Smooth muscle cell (in vitro differentiated cells): Measurements from ENCODE around the gene RRP12. TPM values are rescaled to one million over a fixed set of nuclear protein-coding genes. Genes with fewer than 3 reads are reported as not detected.

ENCODE experiments used
- DNase-seq: peaks from one replicate; lab custom pipeline; 2025; ENCODE audit not compliant: unreplicated experiment; lab: John Stamatoyannopoulos, UW
- H2AFZ ChIP-seq: fragments of 200-600 bp; sonication (generic); 2 replicates; pipeline ENCODE4 v1.6.0; 2016; ENCODE audit warnings: antibody characterized with exemption, low read depth, mild to moderate bottlenecking
- H3F3A ChIP-seq: fragments of 200-600 bp; sonication (generic); 2 replicates; pipeline ENCODE4 v1.6.0; 2017; ENCODE audit warnings: antibody characterized with exemption, low read depth
- H3K27ac ChIP-seq: fragments of 200-600 bp; sonication (generic); 2 replicates; pipeline ENCODE4 v1.5.1; 2016; ENCODE audit warnings: low read depth, mild to moderate bottlenecking
- H3K27me3 ChIP-seq: fragments of 200-600 bp; sonication (generic); 2 replicates; pipeline ENCODE4 v1.6.1; 2016; ENCODE audit warnings: low read depth, mild to moderate bottlenecking
- H3K36me3 ChIP-seq: fragments of 200-600 bp; sonication (generic); 2 replicates; pipeline ENCODE4 v1.5.1; 2016; ENCODE audit warnings: low read depth
- H3K4me1 ChIP-seq: fragments of 200-600 bp; sonication (generic); 2 replicates; pipeline ENCODE4 v1.5.1; 2016; ENCODE audit warnings: low read depth
- H3K4me2 ChIP-seq: fragments of 200-600 bp; sonication (generic); 2 replicates; pipeline ENCODE4 v1.6.0; 2016; ENCODE audit warnings: mild to moderate bottlenecking
- H3K4me3 ChIP-seq: fragments of 200-600 bp; sonication (generic); 2 replicates; pipeline ENCODE4 v1.5.1; 2016; ENCODE audit warnings: mild to moderate bottlenecking
- H3K79me2 ChIP-seq: fragments of 200-600 bp; sonication (generic); 2 replicates; pipeline ENCODE4 v1.6.0; 2016; ENCODE audit warnings: low read depth, mild to moderate bottlenecking
- H3K9ac ChIP-seq: fragments of 200-600 bp; sonication (generic); 2 replicates; pipeline ENCODE4 v1.6.0; 2016; ENCODE audit warnings: low read depth
- H3K9me3 ChIP-seq: fragments of 200-600 bp; sonication (generic); replicated peaks from 2 replicates; pipeline ENCODE4 v1.5.1; 2016; ENCODE audit warnings: low read depth
- H4K20me1 ChIP-seq: fragments of 200-600 bp; sonication (generic); 2 replicates; pipeline ENCODE4 v1.6.0; 2016; ENCODE audit warnings: low read depth
- CTCF ChIP-seq: fragments of 200-600 bp; sonication (generic); IDR thresholded peaks from 2 replicates; pipeline ENCODE4 v1.5.1; 2017; ENCODE audit warnings: borderline replicate concordance, mild to moderate bottlenecking, antibody characterized with exemption; ENCODE audit not compliant: insufficient read depth, poor library complexity, severe bottlenecking
- WGBS: methylation state at CpG from one replicate; pipeline ENCODE4 v1.1.7; 2016; ENCODE audit warnings: low lambda C conversion rate; 5-methylcytosine and 5-hydroxymethylcytosine counted together
- polyA plus RNA-seq: library from polyadenylated mRNA; unstranded; fragments of >200 nt; fragmentation: Nextera tagmentation; extraction: Ambion mirVana; gene quantifications from 2 replicates; pipeline ENCODE4 v1.2.1, GENCODE V29; 2016
- total RNA-seq: library from RNA; depleted of rRNA; stranded (reverse); fragments of >200 nt; gene quantifications from 2 replicates; pipeline ENCODE4 v1.2.3, GENCODE V29; 2014

RRP12 gene
- total and polyA plus RNA-seq, 2 experiments from 2014 or later, result 14.1 to 18.8 TPM

GRCh38 chr10:97328646-97329453, 72.3 kb downstream of the RRP12 start:
- no peak for TF ChIP-seq CTCF
- no peak overlapping the region for H3K9ac ChIP-seq

GRCh38 chr10:97327348-97328294, 73.5 kb downstream of the RRP12 start:
- H3K4me2 ChIP-seq, result no peak overlapping the region
- H3K4me3 ChIP-seq, result no peak overlapping the region
- H4K20me1 ChIP-seq, result no peaks in the 10 kb centered on the region
- 63% methylated on average over 7 of the region's 7 CpGs for WGBS
- H3K4me1 ChIP-seq, result peaks cover 11% of the 10 kb centered on the region
- no peak for TF ChIP-seq CTCF
- H3K79me2 ChIP-seq, result peaks cover 20% of the 10 kb centered on the region
- no peak overlapping the region for H3K27ac ChIP-seq
- no peak overlapping the region for H2AFZ ChIP-seq
- no peaks in the 10 kb centered on the region for H3K27me3 ChIP-seq
- H3F3A ChIP-seq, result no peaks in the 10 kb centered on the region
- no peak overlapping the region for H3K9ac ChIP-seq
- H3K36me3 ChIP-seq, result no peaks in the 10 kb centered on the region
- no peaks in the 10 kb centered on the region for H3K9me3 ChIP-seq
- no peak for DNase-seq

More at GRCh38 chr10:97328646-97329453, 72.3 kb downstream of the RRP12 start:
- H3K27ac ChIP-seq, result no peak overlapping the region
- H3K9me3 ChIP-seq, result no peaks in the 10 kb centered on the region
- no peak for DNase-seq
- H3K4me3 ChIP-seq, result no peak overlapping the region
- H3K27me3 ChIP-seq, result no peaks in the 10 kb centered on the region
- H3K4me1 ChIP-seq, result peaks cover 13% of the 10 kb centered on the region
- H4K20me1 ChIP-seq, result no peaks in the 10 kb centered on the region
- H2AFZ ChIP-seq, result no peak overlapping the region
- H3K36me3 ChIP-seq, result no peaks in the 10 kb centered on the region
- WGBS, result 76% methylated on average over 3 of the region's 3 CpGs
- H3K79me2 ChIP-seq, result peaks cover 20% of the 10 kb centered on the region
- no peaks in the 10 kb centered on the region for H3F3A ChIP-seq
- H3K4me2 ChIP-seq, result no peak overlapping the region

- no peaks in the 10 kb centered on the region for H3K36me3 ChIP-seq
- H3K4me2 ChIP-seq, result no peak overlapping the region
Observed at GRCh38 chr10:97325754-97326153, 75.4 kb downstream of the RRP12 start.

More at GRCh38 chr10:97325754-97326153, 75.4 kb downstream of the RRP12 start:
- peaks cover 8% of the 10 kb centered on the region for H3K79me2 ChIP-seq
- H3K9ac ChIP-seq, result no peak overlapping the region
- peaks cover 2% of the 10 kb centered on the region for H3K27me3 ChIP-seq
- no peaks in the 10 kb centered on the region for H3K9me3 ChIP-seq
- H3K4me3 ChIP-seq, result no peak overlapping the region
- WGBS, result 78% methylated on average over 9 of the region's 9 CpGs
- TF ChIP-seq CTCF, result no peak
- H4K20me1 ChIP-seq, result no peaks in the 10 kb centered on the region
- H3K4me1 ChIP-seq, result peaks cover 12% of the 10 kb centered on the region
- H2AFZ ChIP-seq, result no peak overlapping the region
- H3K27ac ChIP-seq, result no peak overlapping the region
- no peaks in the 10 kb centered on the region for H3F3A ChIP-seq
- DNase-seq, result no peak
